ENCODE results near the gene NLGN4X.

NLGN4X gene

DNA sequence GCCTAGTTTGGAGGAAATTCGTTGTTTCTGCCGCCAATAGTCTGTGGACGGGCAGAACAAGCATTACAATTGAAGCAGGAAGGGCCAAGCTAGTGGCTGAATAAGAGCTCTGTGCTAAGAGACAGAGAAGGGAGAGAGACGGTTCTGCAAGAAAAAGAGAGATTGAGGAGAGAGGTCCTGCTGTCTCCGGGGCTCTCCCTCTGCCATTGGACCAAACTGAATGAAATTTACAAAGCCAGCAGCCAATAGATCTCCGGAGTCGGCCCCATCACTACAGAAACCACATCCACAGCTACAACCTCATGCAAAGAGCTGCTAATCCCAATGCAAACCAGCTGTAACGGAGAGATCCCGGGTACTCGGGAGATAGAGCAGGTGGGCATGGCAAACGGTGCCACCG, at the start of gene NLGN4X:
NLGN4X (minus strand) TSS at position 148 of the 400 bp plus-strand sequence. CDS start 77,401 bp downstream, outside the sequence.
- no peak for DNase-seq (ENCODE audit: low read depth in 1 of 2, low spot score in 1 of 2)

DNA sequence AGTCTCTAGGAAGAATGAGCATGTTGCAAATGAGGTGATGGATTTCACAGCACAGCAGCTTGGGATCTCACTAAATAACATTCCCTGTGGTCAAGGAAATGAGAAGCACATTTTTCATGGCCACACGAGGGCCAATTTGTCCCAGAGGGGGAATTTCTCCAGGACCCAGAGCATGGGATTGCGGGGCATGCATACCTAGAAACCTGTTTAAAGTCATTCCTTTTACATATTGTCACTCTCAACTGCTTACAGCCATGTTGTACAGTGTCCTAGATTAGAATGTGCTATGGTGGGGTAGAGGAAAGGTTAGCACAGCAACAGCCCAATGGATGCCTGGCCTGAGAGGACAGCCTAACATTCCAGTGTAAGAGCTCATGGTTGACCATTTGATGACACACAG, 37.4 kb upstream of the NLGN4X start:
- no peak for DNase-seq (ENCODE audit: low read depth in 1 of 2, low spot score in 1 of 2)

DNA sequence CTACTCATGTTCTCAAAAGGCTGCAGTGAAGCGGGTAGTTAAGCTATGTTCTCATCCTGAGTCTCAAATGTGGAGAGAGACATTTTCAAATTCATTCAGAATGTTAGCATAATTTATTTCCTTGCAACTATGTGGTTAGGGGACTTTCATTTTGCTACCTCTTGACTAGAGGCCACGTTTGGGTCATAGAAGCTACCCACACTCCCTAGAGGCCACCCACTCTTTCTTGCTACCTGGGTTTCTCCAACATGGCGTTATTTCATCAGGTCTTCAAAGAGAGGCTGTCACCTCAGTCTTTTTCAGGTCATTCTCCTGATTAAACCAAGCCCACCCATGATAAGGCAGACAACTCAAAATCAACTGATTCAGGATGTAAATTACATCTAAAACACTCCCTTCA, 34.3 kb upstream of the NLGN4X start:
- no peak for DNase-seq (ENCODE audit: low read depth in 1 of 2, low spot score in 1 of 2)

DNA sequence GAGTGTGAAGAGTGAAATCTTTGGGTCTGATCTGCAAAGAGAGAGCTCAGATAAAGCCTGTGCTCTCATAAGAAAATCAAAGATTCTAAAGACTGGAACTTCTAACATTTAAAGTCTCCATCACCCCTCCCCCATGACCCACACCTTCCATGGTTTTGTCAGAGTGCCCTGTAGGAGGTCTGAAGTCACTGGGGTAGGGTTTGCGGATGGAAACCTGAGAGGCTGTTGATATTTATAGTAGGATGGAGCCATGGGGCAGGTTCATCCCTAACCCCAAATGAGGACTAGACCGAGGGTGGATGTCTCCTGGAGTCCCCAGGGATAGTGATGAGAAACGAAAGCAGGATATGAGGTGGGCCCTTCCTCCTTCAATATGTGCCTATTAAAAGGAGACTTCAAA, 28.4 kb upstream of the NLGN4X start:
- DNase-seq (ENCODE audit: low read depth in 1 of 2, low spot score in 1 of 2): no peak

DNA sequence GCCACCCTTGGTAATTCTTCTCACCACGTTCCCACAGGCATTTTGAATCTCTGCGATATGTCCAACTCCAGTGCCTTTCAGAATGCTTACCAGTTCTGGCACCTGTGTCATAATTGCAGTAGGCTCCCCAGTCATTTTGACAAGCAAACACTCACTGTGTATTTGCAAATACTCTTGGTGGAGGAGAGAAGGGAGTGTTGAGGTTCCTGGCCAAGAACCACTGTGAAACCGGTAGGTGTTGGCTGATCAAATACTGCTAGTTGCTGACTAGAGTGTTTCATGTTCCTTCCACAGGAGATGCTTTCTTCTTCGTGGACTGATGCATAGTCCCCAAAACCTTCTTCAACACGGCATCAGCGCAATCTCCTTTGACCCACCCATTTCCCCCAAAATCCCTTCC, 16.0 kb upstream of the NLGN4X start:
- DNase-seq (ENCODE audit: low read depth in 1 of 2, low spot score in 1 of 2): no peak

DNA sequence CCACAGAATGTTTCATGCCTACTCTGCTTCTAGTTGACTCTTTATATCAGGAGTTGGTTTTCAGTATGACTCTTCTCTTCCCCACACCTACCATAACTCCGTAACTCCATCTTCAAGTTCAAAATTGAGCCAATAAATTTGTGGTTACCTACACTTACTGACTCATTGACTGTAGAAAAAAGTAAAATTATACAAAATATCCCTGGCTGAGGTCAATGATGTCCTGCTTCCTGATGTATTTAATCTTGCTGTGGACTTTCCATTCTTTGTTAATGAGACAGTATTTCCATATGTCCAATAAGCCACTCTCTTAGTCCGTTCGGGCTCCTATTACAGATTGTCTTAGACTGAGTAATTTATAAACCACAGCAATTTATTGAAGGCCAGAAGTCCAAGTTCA, 9.9 kb upstream of the NLGN4X start:
- no peak for DNase-seq (ENCODE audit: low read depth in 1 of 2, low spot score in 1 of 2)

DNA sequence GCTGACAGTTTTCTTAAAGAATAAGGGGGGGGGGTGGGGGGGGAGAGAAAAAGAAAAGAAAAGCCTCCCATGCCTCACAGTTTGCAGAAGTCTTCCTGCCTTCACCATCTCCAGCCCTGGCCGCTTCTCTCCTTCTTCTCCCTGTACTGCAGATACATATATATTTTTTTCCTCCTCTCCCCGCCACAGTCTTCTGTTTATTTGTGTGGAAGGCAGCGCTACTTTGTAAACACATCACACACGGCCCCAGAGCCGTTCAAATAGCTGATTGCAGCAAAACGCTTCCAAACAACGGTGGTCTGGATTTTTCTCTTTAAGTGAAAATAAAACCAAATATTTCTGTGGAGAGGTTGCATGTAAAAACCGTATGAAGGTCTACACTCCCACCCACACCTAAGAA, 732 bp downstream of the NLGN4X start:
- DNase-seq (ENCODE audit: low read depth in 1 of 2, low spot score in 1 of 2): no peak

DNA sequence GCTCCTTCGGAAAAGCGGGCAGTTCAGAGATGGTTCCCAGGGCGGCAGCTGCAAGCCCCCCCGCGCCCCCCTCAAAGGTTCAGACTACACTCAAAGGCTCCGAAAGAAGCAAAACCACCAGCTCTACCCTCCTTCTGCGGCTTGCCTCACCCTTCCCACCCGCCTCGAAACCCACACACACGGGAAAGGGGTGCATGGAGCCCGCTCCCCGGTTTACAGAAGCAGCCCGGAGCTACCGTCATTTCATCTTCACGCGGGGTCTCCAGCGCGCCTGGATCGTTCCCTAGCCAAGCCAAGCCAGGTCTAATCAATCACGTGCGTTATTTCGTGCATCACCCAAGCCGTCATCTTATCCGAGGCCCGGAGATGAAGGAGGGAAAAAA, 1.2 kb downstream of the NLGN4X start:
- no peak for DNase-seq (ENCODE audit: low read depth in 1 of 2, low spot score in 1 of 2)

DNA sequence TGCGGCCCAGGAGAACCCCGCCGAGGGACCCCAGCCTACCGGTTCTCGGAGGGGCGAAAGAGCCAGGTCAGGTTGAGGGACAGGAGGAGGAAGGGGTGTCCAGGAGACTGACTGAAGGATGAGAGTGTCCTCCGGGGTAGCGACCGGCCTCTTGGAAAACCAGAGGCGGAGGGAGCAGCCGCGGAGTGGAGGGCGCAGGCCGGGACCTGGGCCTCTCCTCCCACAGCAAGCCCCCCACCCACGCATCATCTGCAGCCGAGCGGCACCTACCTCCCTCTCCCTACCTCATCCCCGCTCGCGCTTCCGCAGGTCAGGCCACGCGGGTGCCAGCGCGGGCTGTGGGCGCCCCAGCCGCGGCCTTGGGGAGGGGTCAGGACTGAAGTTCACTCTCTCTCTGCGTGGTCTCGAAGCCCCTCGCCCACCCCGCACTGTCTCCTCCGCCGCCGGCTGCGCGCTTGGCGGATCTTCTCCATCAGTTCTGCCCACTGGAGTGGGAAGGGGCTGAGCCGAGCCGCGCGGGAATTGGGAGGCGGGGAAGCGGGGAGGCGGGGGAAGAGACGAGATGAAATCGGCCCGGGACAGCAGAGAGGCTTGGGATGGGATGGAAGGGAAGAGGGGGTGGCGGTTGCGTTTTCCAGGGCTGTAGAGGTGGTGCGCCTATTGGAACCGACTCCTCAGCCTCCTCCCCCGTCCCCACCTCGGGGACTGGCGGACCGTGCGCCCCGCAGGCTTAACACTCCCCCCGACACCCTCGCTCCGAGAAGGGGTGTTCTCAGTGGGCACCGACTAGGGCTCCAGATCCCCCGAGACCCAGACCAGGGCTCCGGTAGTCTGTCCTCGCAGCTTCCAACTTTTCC, 1.8 kb downstream of the NLGN4X start:
- DNase-seq (ENCODE audit: low read depth in 1 of 2, low spot score in 1 of 2): no peak

DNA sequence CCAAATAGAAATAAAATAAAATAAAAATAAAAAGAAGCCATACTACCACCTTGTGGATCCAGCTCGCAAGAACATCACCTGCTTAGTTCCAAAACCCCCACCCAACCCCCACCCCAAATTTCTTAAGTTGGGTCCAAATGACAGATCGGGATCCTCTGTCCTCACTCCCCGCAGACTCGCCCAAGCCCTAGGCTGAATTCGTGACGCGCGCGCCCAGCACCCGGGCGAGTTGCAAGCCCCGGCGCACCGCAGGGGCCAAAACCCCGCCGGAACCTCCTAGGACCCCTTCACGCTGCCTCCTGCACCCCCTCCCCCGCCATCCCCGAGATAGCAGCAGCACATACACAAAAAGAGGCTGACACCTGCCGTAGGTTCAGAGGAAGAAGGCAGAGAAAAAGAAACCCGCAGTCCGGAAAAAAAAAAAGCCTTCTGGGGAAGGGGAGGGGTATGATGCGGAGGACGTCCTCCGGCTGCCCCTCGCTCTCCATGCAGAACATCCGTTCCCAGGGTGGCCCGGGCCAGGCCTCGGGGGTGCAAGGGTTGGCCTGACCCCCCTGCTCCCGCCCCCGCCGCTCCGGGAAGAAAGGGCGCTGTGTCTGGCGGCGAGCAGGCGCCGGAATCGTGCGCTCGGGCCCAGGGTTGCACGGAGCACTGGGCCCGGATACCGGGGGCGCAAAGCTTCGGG, 2.6 kb downstream of the NLGN4X start:
- no peak for DNase-seq (ENCODE audit: low read depth in 1 of 2, low spot score in 1 of 2)

DNA sequence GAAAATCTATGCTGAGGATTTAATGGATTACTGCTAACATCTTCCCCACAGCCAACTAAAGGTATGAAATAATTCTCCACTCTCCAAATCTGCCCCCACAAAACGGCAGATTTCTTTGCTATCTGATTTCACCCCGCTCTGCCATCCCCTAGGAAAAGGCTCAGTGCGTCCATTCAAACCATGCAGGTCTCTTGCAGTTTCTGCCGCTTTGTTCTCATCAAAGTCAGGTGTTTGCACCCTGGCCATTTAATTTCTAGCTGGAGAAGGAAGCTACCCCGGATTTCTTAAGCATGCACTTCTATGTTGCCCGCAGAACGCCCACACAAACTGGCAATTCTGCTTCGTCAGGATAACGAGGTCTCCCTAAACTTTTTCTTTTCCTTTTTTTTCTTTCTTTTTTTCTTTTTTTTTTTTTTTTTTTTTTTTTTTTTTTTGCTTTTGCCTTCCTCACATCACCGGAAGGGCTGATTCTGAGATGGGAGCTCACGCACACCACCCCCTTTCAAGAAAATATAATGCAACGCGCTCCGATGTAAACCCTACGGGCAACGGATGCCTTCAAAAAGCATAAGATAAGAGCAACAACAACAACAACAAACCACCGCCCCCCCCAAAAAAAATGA, 3.3 kb downstream of the NLGN4X start:
- no peak for DNase-seq (ENCODE audit: low read depth in 1 of 2, low spot score in 1 of 2)

DNA sequence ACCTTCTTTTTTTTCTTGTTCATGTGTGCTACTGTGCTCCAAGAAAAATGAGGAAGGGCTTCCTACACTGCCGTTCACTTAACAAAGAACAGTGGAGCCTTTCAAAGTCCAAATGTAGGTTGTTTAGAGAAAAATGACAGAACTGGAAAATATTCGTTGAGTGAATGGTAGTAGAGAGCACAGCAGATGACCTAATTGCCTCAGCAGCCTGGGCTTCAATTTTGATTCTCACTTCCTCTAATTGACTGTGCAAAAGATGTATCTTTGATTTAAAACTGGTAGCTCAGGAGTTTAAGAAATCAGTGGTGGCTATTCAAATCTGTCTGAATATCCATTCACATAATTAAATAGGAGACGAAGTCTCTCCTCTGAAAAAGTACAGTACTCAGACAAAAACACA, 5.2 kb downstream of the NLGN4X start:
- DNase-seq (ENCODE audit: low read depth in 1 of 2, low spot score in 1 of 2): no peak

DNA sequence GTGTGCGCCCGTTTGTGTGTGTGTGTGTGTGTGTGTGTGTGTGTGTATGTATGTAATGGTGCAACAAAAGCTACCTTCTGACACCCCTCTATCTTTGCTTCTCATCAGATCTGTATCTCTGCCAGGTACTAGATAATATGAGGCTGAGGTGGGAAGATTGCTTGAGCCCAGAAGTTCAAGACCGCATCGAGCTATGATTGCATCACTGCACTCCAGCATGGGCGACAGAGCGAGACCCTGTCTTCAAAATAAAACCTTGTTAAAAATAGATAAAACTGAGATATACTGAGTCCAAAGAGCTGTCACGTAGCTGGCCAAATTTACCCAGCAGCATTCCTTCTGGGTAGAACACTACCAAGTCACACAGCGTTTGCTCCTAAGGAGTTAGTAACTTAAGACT, 18.4 kb downstream of the NLGN4X start:
- DNase-seq (ENCODE audit: low read depth in 1 of 2, low spot score in 1 of 2): no peak

DNA sequence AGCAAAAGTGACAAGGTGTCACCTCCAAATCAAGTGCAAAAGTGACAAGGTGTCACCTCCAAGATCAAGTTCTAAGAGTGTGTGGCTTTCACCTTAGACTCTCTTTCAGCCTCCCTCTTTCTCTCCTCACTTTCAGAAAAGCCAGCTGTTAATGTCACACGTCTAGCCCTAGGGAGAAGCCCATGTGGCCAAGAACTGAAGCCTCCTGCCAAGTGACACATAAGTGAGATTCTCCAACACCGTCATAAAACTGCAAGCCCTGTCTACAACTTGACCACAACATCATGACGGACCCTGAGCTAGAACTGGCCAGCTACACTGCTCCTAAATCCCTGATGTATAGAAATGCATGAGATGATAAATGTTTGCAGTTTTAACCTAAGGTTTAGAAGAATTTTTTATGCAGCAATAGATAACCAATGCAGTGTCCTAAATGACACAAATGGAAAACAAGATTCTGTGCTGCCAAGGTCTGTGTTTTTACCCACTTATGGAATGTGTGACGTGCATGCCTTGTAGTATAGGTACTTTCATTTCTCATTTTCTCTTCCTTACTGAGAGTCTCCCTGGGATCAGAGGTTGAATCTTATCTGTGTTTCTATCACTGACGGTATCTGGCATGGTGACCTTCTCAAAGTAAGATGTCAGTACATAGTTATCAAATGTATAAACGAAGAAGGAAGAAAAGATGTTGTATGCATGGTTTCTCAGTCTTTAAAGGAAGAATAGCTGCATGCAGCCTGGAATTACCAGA, 25.0 kb downstream of the NLGN4X start:
- DNase-seq (ENCODE audit: low read depth in 1 of 2, low spot score in 1 of 2): no peak

DNA sequence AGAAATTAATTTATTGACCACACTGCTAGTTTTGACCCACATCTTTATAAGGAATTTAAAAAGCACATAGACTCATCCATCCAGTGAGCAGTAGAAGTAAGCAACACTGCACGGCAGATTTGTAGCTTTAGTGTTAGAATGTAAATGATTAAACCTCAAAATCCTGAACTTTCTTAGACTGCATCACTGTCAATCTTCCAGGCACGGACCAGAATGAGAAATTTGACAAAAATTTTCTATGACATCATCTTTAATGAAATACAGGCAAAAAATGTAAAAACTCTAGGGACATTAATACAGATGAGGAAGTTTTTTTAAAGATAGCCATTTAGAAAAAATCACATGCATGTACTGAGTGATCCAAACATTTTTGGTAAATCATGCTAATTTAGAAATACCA, 29.2 kb downstream of the NLGN4X start:
- DNase-seq (ENCODE audit: low read depth in 1 of 2, low spot score in 1 of 2): no peak

DNA sequence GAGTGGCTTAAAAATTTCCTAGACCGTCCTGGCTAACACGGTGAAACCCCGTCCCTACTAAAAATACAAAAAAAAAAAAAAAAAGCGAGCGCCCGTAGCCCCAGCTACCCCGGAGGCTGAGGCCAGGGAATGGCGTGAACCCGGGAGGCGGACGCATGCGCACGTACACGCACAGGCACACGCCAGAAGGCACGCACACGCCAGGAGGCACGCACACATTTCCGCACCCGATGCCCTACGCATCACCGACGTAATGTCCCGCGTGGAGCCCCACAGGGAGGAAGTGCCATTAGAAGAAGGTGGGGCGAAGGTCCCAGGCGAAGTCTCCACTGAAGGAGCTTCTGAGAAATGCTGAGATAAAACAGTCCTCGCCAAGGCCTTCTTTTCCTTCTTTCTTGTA, 41.4 kb downstream of the NLGN4X start:
- no peak for DNase-seq (ENCODE audit: low read depth in 1 of 2, low spot score in 1 of 2)

DNA sequence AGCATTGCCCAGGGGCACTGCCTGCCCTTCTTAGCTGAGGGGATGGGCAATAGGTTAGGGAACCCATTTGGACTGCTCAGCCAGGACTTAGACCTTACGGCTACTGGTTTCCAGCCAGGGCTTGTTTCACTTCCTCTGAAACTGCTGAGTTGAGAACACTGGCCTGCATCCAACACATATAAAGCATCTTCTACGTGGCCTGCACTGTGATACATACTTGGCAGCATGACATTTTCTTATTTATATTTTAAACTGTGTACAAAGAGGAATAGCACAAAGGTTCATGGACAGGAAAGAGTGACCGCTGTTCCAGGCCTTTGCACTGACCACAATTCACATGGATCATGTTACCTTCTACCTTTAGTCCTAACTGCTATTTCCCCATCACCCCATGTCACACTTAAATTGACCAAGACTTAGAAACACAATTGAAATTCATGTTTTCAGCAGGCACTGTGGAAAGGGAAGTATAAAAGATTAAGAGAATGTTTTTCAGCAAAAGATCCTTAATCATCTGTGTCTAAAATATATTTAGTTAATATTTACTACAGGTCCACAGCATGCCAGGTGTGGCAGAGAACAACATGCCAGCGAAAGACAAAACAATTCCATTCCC, 43.7 kb downstream of the NLGN4X start:
- DNase-seq (ENCODE audit: low read depth in 1 of 2, low spot score in 1 of 2): no peak

DNA sequence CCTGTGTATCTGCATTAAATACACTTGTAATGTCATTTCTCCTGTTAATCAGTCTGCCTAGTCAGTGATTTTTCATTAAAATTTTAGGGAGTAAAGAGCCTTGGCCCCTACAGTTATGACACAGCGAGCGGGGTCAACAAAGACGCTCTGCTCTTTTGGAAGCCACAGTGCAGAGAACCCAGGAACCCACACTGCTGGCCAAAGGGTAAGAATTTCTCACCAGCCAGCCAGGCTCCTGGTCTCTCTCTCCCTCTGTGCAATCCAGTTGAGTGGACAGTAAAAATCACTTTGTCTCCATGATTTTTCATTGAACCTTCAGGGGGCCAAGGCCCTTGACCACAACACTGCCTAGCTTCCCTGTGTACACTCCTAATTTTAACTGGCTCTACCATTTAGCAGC, 52.8 kb downstream of the NLGN4X start:
- DNase-seq (ENCODE audit: low read depth in 1 of 2, low spot score in 1 of 2): no peak

DNA sequence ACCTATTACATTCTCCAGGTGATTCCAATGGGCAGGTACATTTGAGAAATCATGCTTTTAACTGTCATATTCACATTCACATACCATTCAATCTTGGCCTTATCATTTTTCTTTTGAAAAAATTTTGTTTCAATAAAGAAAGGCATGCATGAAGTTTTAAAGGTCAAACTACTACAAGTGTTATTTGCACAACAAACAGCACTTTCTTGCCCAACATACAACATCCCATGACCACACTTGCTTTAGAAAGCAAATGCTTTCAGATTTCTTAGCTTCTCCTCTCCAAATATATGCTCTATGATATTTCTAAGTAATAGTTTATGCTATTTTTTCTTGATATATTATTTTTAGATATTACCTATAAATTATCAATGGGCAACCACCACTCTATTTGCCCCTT, 58.2 kb downstream of the NLGN4X start:
- no peak for DNase-seq (ENCODE audit: low read depth in 1 of 2, low spot score in 1 of 2)

DNA sequence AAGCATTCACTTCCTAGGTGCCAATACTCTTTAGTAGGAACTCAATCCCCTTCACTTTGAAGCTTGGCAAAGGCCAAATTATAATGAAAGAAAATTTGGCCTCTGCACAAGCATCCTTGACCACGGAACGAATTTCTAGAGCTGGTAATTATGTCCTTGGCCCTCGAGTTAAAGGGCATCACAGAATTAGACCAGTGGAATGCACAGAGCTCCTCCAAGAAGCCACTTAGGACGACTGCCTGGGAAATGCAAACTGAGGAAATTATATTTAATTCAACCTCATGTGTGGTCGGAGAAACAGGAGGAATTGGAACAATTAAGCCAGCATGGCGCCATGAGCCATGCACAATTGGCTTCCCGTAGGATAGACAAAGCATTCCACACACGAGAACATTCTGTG, 59.3 kb downstream of the NLGN4X start:
- no peak for DNase-seq (ENCODE audit: low read depth in 1 of 2, low spot score in 1 of 2)

DNA sequence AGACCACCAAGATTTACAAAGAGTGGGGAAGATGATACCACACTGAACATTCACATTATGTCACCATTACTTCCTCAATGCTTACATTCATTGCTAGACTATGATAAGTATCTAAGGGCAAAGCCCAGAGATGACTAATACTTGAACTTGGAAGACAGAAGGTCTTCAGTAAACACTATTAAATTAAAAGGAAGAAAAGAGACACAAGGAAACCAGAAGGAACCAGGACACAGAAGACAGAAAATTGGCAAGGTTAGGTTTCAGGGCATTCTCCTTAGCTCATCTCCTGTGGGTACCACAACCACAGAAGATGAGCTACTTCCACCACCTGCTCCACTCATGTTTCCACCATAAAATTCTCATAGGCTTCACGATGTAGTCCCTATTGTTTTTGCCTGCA, 64.9 kb downstream of the NLGN4X start:
- no peak for DNase-seq (ENCODE audit: low read depth in 1 of 2, low spot score in 1 of 2)
